HG03378 (cell line): ENCODE measurements around the gene SIGLEC14.
"Not testable (repeated sequence)": the region's sequence is repeated elsewhere in the genome, so short reads cannot be mapped to it uniquely, and the experiment has no call there.

Source experiments
- ATAC-seq: cut with Tn5 transposase; IDR thresholded peaks from one replicate; pipeline ENCODE4 v1.9.1; 2021; ENCODE audit warnings: mild to moderate bottlenecking, moderate library complexity; ENCODE audit not compliant: unreplicated experiment

SIGLEC14 gene

GRCh38 chr19:51675911-51676565 lies 29.4 kb upstream of the SIGLEC14 start:
- not testable (repeated sequence) for ATAC-seq

DNA sequence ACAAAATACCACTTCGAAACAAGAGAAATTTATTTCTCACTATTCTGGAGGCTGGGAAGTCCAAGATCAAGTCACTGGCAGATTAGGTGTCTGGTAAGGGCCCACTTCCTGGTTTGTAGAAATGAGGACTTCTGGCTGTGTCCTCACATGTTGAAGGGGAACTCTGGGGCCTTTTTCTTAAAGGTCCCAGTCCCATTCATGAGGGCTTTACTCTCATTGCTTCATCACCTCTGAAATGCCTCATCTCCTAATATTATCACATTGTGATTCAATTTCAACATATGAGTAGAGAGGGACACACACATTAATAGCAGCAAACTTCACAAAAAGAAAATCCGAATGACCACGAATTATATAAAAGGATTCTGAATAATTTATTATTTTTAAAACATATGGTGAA lies 21.6 kb upstream of the SIGLEC14 start:
- ATAC-seq, result no peak

- ATAC-seq, result no peak
Measured at GRCh38 chr19:51664997-51665396, 18.4 kb upstream of the SIGLEC14 start.

GRCh38 chr19:51664131-51664530 lies 17.5 kb upstream of the SIGLEC14 start:
- ATAC-seq, result no peak

DNA sequence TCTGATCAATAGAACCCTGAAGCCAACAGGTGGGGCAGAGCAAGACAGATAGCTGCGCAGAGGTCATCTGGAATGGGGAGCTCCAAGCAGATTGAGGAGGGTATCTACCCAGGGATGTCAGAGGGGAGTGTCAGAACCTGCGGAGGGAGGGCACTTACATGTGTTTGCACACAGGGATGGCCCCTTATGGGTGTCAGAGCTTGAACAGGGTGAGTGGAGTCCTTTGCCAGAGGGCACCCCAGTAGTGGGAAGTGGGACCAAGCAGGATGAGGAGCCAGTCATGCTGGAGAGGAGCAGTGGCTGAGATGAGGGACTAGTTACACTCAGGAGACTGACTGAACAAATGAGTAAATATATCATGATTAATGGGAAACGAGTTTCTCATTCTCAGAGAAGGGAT lies 17.0 kb upstream of the SIGLEC14 start:
- no peak for ATAC-seq

GRCh38 chr19:51660975-51661600 lies 14.5 kb upstream of the SIGLEC14 start:
- ATAC-seq, result no peak

- ATAC-seq, result no peak
Measured at GRCh38 chr19:51654783-51655182, 8.2 kb upstream of the SIGLEC14 start.

DNA sequence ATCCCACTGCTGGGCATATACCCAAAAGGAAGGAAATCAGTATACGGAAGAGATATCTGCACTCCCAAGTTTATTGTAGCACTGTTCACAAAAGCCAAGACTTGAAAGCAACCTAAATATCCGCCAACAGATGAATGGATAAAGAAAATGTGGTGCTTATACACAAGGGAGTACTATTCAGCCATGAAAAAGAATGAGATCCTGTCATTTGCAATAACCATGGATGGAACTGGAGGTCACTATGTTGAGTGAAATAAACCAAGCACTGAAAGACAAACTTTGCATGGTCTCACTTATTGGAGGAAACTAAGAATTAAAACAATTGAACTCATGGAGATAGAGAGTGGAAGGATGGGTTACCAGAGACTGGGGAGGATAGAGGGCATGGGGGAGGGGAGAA lies 6.5 kb upstream of the SIGLEC14 start:
- no peak for ATAC-seq

GRCh38 chr19:51652266-51652665 lies 5.6 kb upstream of the SIGLEC14 start:
- ATAC-seq, result no peak

DNA sequence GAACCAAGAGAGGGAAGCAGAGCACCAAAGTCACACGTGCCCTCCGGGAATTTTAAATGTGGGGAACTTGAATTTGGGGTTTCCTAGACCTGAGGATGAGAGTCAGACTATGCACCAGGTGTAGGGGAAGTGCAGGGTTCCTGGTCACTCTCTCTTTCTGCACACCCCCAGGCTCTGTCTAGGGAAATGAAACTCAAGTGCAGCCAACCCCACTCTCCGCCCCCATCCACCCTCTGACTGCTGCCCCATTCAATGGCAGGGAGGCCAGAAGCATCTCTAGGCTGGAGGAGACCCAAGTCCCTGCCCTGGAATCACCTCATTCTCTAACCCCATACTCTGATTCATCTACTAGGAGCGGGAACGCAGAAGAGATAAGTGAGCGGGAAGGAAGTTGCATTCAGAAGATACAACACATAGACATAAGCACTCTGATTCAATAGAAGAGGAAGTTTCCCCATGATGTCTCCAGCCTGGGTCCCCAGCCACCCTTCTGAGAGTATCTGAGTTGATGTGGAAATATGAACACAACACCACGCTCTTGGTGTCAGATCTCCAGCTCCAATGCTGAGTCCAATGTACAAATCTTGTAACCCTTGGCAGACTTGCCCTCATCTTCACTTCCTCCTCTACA lies 4.7 kb upstream of the SIGLEC14 start:
- ATAC-seq, result no peak

- no peak for ATAC-seq
Measured at GRCh38 chr19:51647318-51647717, 693 bp upstream of the SIGLEC14 start.

GRCh38 chr19:51644636-51645271 lies 1.9 kb downstream of the SIGLEC14 start:
- ATAC-seq, result no peak

DNA sequence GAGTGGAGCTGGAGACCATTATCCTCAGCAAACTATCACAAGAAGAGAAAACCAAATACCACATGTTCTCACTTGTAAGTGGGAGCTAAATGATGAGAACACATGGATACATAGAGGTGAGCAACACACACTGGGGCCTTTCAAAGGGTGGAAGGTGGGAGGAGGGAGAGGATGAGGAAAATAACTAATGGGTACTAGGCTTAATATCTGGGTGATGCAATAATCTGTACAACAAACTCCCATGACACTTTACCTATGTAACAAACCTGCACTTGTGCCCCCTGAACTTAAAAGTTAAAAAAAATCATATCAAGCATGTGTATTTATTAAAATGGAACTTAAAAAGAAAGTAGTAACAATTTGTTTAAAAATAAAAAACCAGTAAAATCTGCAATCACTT lies 5.0 kb downstream of the SIGLEC14 start:
- ATAC-seq, result no peak

DNA sequence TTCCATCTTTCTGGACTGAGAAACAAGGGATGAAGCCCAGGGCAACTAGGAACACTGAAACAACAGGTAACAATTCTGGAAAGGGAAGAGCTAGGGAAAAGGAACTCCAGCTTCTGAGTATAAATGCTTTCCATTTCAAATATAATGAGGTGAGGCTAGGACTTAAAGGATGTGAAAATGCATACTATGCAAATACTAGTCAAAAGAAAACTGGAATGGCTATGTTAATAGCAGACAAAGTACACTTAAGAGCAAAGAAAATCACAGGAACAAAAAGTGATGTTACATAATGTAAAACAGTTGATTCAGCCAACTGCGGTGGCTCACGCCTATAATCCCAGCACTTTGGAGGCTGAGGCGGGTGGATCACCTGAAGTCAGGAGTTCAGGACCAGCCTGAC lies 6.2 kb downstream of the SIGLEC14 start:
- no peak for ATAC-seq

- no peak for ATAC-seq
Measured at GRCh38 chr19:51639916-51640315, 6.7 kb downstream of the SIGLEC14 start.

- no peak for ATAC-seq
Measured at GRCh38 chr19:51637362-51637978, 9.2 kb downstream of the SIGLEC14 start.

GRCh38 chr19:51632126-51632525 lies 14.5 kb downstream of the SIGLEC14 start:
- ATAC-seq, result no peak

- ATAC-seq, result not testable (repeated sequence)
Measured at GRCh38 chr19:51630315-51630714, 16.3 kb downstream of the SIGLEC14 start, which contains the start of gene SIGLEC5. Gene SIGLEC5, minus strand, starts transcription at chr19:51630401. Its CDS starts 66 bp downstream, at chr19:51630335.

DNA sequence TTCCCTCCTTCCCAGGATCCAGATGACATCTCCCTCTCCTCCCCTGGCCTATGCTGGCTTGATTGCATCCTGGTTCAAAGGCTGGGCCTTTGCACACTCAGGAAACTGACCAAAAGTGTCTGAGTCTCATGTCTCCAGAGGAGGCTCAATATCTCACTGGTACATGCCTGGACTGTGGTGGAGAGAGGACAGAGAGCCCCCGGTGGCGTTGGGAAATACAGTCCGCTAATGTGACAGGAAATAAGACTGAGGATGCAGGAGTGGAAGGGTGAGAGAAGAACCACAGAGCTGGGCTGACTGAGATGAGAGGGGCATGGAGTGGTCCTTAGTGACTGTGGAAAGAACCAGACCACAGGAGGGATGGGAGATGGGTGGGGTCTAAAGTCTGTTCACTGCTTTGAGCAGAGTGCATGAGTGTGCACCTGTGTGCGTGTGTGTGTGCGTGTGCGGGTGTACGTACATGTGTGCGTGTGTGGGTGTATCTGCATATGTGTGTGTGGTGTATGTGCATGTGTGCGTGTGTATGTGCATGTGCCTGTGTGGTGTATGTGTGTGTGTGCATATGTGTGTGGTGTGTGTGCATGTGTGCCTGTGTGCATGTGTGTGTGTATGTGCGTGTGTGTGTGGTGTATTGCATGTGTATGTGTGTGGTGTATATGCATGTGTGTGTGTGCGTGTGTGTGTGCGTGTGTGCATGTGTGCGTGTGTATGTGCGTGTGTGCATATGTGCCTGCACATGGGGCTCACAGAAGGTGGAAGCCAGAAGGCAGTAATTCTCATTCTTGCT lies 18.3 kb downstream of the SIGLEC14 start:
- ATAC-seq, result no peak

GRCh38 chr19:51627491-51628138 lies 19.0 kb downstream of the SIGLEC14 start:
- ATAC-seq, result no peak
